Measurements from ENCODE around the gene RBM20.

The RBM20 gene

GRCh38 chr10:110737886-110738634 is 93.9 kb downstream of the RBM20 start:
- no peak for DNase-seq (ENCODE audit: low read depth)

DNA sequence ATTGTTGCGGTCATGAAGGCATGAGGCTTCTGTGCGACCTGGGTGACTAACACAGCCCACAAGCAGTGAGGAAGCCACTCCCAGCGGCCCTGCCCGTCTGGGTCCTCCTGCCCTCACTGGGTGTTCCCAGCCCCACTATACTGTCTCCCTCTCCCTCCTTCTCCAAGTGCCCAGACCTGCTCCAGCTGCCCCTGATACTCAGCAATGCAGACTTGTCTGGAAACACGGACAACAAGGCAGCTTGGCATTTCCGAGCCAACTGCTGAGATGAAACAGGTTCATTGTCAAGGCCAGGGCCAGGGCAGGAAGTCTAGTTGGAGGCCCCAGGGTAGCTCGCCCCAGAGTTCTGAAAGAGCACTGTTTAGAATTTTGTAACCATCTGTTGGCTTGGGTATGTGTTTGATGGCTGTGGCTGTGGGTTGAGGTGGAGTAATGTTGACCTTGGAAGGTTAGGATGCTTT is 95.7 kb downstream of the RBM20 start:
- DNase-seq (ENCODE audit: low read depth) = no peak

- no peak for DNase-seq (ENCODE audit: low read depth)
These were observed 98.7 kb downstream of the RBM20 start for GRCh38 chr10:110742801-110743200.

DNA sequence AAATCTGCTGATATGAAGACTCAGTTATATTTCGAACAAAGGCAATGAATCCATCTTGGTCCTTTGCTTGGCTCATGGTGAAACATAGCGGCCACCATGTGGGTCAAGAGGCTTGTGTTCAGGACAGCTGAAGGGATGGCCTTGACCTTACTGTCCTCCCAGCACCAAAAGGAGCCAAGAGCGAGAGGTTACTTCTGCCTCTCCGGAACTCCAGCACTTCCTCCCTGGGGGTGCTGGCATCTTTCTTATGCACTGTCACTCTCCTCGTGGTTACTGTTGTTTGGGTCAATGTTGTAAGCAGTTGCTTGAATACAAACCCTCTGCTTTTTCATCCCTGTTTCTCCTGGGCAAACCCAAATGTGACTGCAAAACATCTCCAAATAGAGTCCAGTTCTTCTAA is 100.6 kb downstream of the RBM20 start:
- no peak for DNase-seq (ENCODE audit: low read depth)

- DNase-seq (ENCODE audit: low read depth) = peak; percentile 60
These were observed 102.2 kb downstream of the RBM20 start for GRCh38 chr10:110746254-110746826.

GRCh38 chr10:110746969-110747608 is 103.0 kb downstream of the RBM20 start:
- DNase-seq (ENCODE audit: low read depth) = no peak

GRCh38 chr10:110747609-110748464 is 103.7 kb downstream of the RBM20 start:
- no peak for DNase-seq (ENCODE audit: low read depth)

DNA sequence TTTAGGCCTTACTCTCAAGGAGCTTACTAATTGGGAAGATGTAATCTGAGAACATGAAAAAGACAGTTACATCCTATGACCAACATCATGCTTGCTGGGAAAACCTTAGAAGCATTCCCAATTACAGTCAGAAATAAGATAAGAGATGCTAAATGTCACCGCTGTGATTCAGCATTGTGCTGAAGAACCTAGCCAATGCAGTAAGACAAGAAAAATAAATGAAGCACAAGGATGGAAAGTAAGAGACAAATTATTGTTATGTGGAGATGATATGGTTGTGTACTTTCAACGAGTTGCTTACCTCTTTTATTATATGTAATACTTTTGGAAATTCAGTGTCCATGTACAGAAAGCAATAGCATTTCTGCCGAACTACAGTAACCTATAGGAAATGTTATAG is 104.8 kb downstream of the RBM20 start:
- DNase-seq (ENCODE audit: low read depth) = no peak

DNA sequence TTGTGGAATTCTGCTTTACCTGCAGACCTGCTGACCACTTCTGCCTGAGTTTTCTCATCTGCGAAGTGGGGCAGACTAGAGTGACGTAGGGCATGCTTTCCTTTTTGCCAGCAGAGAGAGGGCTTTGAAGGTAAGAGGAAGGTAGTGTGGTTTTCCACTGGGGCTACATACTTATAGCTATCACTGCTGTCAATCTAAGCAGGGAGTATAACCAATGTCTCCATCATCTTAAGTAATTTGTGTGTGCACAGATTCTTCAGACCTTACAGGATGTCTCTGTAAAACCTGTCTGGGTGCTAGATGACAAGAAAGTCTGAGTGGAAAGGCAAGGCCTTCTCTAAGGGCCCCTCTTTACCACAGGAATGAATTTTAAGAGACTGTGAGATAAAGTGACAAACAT is 106.8 kb downstream of the RBM20 start:
- DNase-seq (ENCODE audit: low read depth) = no peak

- DNase-seq (ENCODE audit: low read depth) = no peak
These were observed 107.7 kb downstream of the RBM20 start for GRCh38 chr10:110751850-110752249.

- DNase-seq (ENCODE audit: low read depth) = no peak
These were observed 109.3 kb downstream of the RBM20 start for GRCh38 chr10:110753462-110753861.

DNA sequence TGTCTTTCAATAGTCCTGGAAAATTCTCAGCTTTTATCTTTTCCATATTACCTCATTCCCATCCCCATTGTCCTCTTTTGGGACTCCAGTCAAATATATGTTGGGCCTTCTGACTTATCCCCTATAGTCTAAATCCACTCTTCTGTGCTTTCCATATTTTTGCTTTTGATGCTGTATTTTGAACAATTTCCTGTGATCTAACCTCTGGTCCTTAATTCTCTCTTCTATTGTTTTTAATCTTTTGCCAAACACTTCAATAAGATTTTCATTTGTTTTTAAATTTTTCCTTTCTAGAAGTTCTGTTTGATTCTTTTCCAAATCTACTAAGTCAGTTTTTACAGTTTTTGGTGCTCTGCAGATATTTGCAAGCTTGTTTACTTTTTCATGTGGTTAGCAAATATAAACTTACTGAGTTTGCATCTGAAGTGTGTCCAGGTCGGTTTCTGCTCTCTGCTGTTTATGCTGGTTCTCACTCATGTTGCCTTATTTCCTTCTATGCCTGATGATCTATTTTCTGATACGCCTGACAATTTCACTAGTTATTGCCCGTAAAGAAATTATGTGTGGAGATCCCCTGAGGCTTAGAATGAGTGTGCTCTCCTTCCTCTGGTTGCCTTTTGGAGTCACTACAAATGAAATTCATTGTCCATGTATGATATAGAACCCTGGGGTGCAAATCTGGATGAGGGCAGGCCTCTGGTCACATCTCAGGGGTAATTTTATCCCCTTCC is 110.4 kb downstream of the RBM20 start:
- no peak for DNase-seq (ENCODE audit: low read depth)

DNA sequence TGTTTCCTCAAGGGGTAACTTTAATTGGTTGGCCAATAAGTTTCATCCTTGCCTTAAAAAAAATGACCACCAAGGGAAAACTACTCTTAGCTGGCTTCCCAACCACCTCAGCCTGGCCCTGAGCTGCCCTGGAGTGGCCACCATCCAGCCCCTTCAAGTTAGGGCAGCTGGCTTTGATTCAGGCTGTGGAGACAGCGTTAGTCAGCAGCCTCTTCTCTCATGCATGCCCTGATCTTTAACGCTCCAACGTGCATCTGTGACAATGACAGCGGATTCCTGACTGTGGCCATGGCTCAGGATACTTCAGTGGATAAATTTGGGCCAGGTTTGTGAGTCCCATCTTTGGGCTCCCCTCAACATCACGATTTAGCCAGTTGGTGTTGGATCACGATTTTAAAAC is 111.6 kb downstream of the RBM20 start:
- DNase-seq (ENCODE audit: low read depth) = no peak

DNA sequence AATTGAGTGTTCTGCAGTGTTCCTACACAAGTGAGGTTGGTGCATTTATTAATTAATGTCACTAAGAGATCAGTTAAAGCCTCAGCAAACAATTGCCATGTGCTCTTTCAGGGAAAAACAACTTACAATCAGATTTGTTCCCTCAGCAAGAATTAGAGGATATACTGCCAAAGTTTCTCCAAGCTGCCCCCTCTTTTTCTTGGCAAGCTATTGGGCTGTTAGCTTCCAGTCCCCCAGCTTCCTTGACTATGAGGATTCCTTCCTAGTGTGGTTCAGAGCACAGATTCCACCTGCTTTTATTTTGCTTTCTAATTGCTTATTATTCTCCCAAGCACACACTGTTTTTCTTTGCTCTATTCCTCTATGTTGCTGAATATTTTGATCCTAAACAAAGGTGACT is 112.7 kb downstream of the RBM20 start:
- no peak for DNase-seq (ENCODE audit: low read depth)

GRCh38 chr10:110757586-110757985 is 113.5 kb downstream of the RBM20 start:
- DNase-seq (ENCODE audit: low read depth) = no peak

GRCh38 chr10:110758128-110758765 is 114.1 kb downstream of the RBM20 start:
- no peak for DNase-seq (ENCODE audit: low read depth)

DNA sequence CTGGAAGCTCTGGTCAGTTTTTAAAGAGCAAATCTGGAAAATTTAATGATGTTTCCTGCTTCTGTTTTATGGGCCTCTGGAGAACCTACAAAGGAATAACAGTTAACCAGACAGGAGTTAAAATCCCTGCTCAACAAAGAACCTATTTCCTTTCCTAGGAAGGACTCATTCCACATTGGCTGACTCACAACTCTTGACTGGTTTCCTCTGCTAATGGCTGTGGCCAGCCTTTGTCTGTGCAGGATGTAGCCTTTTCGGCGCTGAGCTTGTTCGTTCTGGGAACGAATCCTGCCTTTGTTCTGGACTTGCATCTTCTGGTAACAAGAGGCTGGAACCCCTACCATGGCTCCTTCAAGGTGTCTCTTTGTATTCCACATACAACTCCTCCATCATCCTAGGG is 114.8 kb downstream of the RBM20 start:
- no peak for DNase-seq (ENCODE audit: low read depth)

DNA sequence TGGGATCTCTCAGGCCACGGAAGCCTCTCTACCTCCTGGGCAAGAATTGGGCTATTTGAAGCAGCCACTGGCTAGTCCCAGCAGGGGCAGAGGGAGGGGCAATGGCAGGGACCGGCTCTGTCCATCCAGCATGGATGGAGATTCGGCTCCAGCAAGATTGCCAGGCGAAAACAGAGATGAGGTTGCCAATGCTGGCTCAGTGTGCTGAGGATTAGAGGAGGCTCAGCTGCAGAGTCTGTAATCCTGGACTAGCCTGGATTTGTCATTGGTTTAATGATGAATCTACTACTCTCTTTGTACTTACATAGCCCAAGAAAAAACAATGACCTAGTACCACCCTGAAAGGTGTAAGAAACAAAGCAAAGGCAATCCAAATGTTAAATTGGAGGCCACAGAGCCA is 115.4 kb downstream of the RBM20 start:
- DNase-seq (ENCODE audit: low read depth) = no peak

DNA sequence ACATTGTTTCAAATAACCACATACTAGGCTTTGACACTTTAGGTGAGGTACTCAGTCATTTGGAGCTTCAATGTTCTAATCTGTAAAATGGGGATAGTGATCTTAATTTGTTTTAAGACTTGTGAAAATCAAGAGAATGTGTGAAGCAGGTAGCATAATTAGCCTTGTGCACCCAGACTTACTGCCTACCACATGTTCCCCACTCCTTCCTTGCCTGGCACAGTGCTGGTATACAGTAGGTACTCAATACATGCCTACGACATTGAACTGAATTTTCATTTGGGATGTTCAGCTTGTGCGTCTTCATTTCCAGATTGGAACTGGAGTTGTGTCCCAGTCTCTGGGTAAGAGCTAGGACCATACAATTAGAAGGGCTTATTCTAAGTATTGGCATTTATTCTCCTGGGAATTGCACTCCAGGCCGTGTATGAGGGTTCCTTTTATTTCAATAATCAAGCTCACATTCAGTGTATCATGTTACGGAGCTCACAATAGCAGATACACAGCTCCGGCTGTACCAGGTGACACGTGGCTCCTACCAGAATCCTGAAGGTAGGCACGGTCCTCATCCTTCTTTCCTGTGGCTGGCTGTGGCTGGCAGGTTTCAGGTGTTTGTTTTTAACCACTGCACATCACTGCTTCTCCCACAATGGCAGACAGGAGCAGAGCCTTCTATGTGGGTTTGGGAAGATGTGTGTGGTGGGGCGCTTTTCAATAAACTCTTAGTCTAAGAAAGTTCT is 118.1 kb downstream of the RBM20 start:
- DNase-seq (ENCODE audit: low read depth) = no peak

GRCh38 chr10:110762849-110763211 is 118.7 kb downstream of the RBM20 start:
- no peak for DNase-seq (ENCODE audit: low read depth)

DNA sequence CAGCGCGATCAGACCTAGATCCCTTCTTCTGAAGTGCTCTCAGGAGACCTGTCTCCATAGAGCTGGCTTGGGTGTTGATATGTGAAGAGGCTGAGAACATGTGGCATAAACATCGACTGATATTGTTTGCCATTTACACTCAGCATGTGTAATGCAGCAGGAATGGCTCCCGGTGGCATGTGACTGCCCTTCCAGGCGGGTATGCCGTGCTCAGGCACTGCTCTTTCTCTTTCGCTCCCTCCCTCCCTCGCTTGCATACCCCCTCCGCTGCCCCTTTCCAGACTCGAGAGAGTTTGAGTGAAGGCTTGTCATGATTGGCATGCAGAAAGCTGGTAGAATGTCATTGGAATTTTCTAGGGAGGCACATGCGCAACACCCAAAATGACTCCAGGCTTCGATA is 120.2 kb downstream of the RBM20 start:
- DNase-seq (ENCODE audit: low read depth) = no peak

Measured in fibroblast of the conjunctiva (primary cell).